ENCODE measurements around the gene UBE2E1. TPM values are rescaled to one million over a fixed set of nuclear protein-coding genes. Genes with fewer than 3 reads are reported as not detected.
A peak's percentile ranks its signal among the peaks of the same experiment; 100 is the strongest.

UBE2E1 gene
- total RNA-seq, 1 experiment from 2014 or later, result 200 TPM

- Histone ChIP-seq H4K20me1 (ENCODE audit: insufficient read depth, low read depth, low read length) (no peaks in the 10 kb centered on the region), H3K9me2 (replicated peaks; ENCODE audit: insufficient read depth, low read length) (no peaks in the 10 kb centered on the region), H2AFZ (ENCODE audit: low read length) (no peak overlapping the region), H3K4me3 (ENCODE audit: low read length) (no peak overlapping the region), H3K9me3 (ENCODE audit: low read length) (no peaks in the 10 kb centered on the region), H3K27me3 (ENCODE audit: low read length) (no peaks in the 10 kb centered on the region), H3K4me2 (ENCODE audit: low read depth, low read length, poor library complexity, severe bottlenecking) (no peak overlapping the region), H3K79me2 (ENCODE audit: low read length) (no peaks in the 10 kb centered on the region), H3K27ac (ENCODE audit: low read length) (no peak overlapping the region), H3K36me3 (ENCODE audit: insufficient read depth, low read length) (no peaks in the 10 kb centered on the region), H3K9ac (ENCODE audit: low read length) (no peak overlapping the region), H3K4me1 (ENCODE audit: low read length) (no peaks in the 10 kb centered on the region)
- DNase-seq, result no peak
These were observed 7.3 kb upstream of the UBE2E1 start for GRCh38 chr3:23798456-23798855.

- Histone ChIP-seq H3K9me2 (replicated peaks; ENCODE audit: insufficient read depth, low read length) (no peaks in the 10 kb centered on the region), H3K36me3 (ENCODE audit: insufficient read depth, low read length) (no peaks in the 10 kb centered on the region), H3K4me3 (ENCODE audit: low read length) (no peak overlapping the region), H2AFZ (ENCODE audit: low read length) (no peak overlapping the region), H3K9ac (ENCODE audit: low read length) (no peak overlapping the region), H4K20me1 (ENCODE audit: insufficient read depth, low read depth, low read length) (no peaks in the 10 kb centered on the region), H3K9me3 (ENCODE audit: low read length) (no peaks in the 10 kb centered on the region), H3K4me2 (ENCODE audit: low read depth, low read length, poor library complexity, severe bottlenecking) (no peak overlapping the region), H3K27me3 (ENCODE audit: low read length) (no peaks in the 10 kb centered on the region), H3K79me2 (ENCODE audit: low read length) (no peaks in the 10 kb centered on the region), H3K27ac (ENCODE audit: low read length) (no peak overlapping the region), H3K4me1 (ENCODE audit: low read length) (no peaks in the 10 kb centered on the region)
- DNase-seq, result no peak
These were observed 6.9 kb upstream of the UBE2E1 start for GRCh38 chr3:23798876-23799275.

GRCh38 chr3:23800731-23801130, 5.0 kb upstream of the UBE2E1 start:
- Histone ChIP-seq H4K20me1 (ENCODE audit: insufficient read depth, low read depth, low read length) (no peaks in the 10 kb centered on the region), H3K9me3 (ENCODE audit: low read length) (no peaks in the 10 kb centered on the region), H3K9me2 (replicated peaks; ENCODE audit: insufficient read depth, low read length) (no peaks in the 10 kb centered on the region), H3K4me2 (ENCODE audit: low read depth, low read length, poor library complexity, severe bottlenecking) (no peak overlapping the region), H3K4me3 (ENCODE audit: low read length) (no peak overlapping the region), H3K27me3 (ENCODE audit: low read length) (no peaks in the 10 kb centered on the region), H3K79me2 (ENCODE audit: low read length) (no peaks in the 10 kb centered on the region), H3K36me3 (ENCODE audit: insufficient read depth, low read length) (no peaks in the 10 kb centered on the region), H2AFZ (ENCODE audit: low read length) (no peak overlapping the region), H3K27ac (ENCODE audit: low read length) (no peak overlapping the region), H3K9ac (ENCODE audit: low read length) (no peak overlapping the region), H3K4me1 (ENCODE audit: low read length) (peaks cover 6% of the 10 kb centered on the region)
- DNase-seq, result peak; percentile 68

GRCh38 chr3:23804441-23805209, 1.1 kb upstream of the UBE2E1 start:
- Histone ChIP-seq H3K4me1 (ENCODE audit: low read length) (peaks cover 29% of the 10 kb centered on the region), H3K79me2 (ENCODE audit: low read length) (peaks cover 35% of the 10 kb centered on the region), H3K4me2 (ENCODE audit: low read depth, low read length, poor library complexity, severe bottlenecking) (peak overlapping the region; percentile 77), H4K20me1 (ENCODE audit: insufficient read depth, low read depth, low read length) (peaks cover 4% of the 10 kb centered on the region; the same call in 1 of the 2 replicates), H3K9me3 (ENCODE audit: low read length) (no peaks in the 10 kb centered on the region), H3K27me3 (ENCODE audit: low read length) (no peaks in the 10 kb centered on the region), H3K27ac (ENCODE audit: low read length) (no peak overlapping the region), H3K9ac (ENCODE audit: low read length) (no peak overlapping the region), H3K9me2 (replicated peaks; ENCODE audit: insufficient read depth, low read length) (no peaks in the 10 kb centered on the region), H2AFZ (ENCODE audit: low read length) (no peak overlapping the region), H3K4me3 (ENCODE audit: low read length) (no peak overlapping the region), H3K36me3 (ENCODE audit: insufficient read depth, low read length) (0 out of 2 replicates have a peak, but pooled peaks cover 3% of the 10 kb centered on the region)
- peak; percentile 40 for DNase-seq

GRCh38 chr3:23805210-23805632, 534 bp upstream of the UBE2E1 start:
- no peaks in the 10 kb centered on the region for H3K9me3 ChIP-seq (ENCODE audit: low read length)
- no peak overlapping the region for H3K27ac ChIP-seq (ENCODE audit: low read length)
- H3K36me3 ChIP-seq (ENCODE audit: insufficient read depth, low read length), result 0 out of 2 replicates have a peak, but pooled peaks cover 3% of the 10 kb centered on the region
- peak overlapping the region; percentile 84 for H3K4me3 ChIP-seq (ENCODE audit: low read length)
- peak; percentile 40 for DNase-seq
- H3K4me1 ChIP-seq (ENCODE audit: low read length), result peaks cover 35% of the 10 kb centered on the region
- peak overlapping the region; percentile 99 for H2AFZ ChIP-seq (ENCODE audit: low read length)
- peak overlapping the region; percentile 92 for H3K9ac ChIP-seq (ENCODE audit: low read length)
- H3K79me2 ChIP-seq (ENCODE audit: low read length), result peaks cover 40% of the 10 kb centered on the region
- H3K4me2 ChIP-seq (ENCODE audit: low read depth, low read length, poor library complexity, severe bottlenecking), result peak overlapping the region; percentile 77
- peaks cover 4% of the 10 kb centered on the region; the same call in 1 of the 2 replicates for H4K20me1 ChIP-seq (ENCODE audit: insufficient read depth, low read depth, low read length)
- H3K9me2 ChIP-seq (replicated peaks; ENCODE audit: insufficient read depth, low read length), result no peaks in the 10 kb centered on the region
- no peaks in the 10 kb centered on the region for H3K27me3 ChIP-seq (ENCODE audit: low read length)

- Histone ChIP-seq H3K4me2 (ENCODE audit: low read depth, low read length, poor library complexity, severe bottlenecking) (peak overlapping the region; percentile 90), H4K20me1 (ENCODE audit: insufficient read depth, low read depth, low read length) (peaks cover 4% of the 10 kb centered on the region; the same call in 1 of the 2 replicates), H3K27me3 (ENCODE audit: low read length) (no peaks in the 10 kb centered on the region), H3K9me3 (ENCODE audit: low read length) (no peaks in the 10 kb centered on the region), H2AFZ (ENCODE audit: low read length) (no peak overlapping the region), H3K9ac (ENCODE audit: low read length) (peak overlapping the region; percentile 92), H3K4me3 (ENCODE audit: low read length) (peak overlapping the region; percentile 84), H3K79me2 (ENCODE audit: low read length) (peaks cover 56% of the 10 kb centered on the region), H3K36me3 (ENCODE audit: insufficient read depth, low read length) (peaks cover 7% of the 10 kb centered on the region; the same call in 1 of the 2 replicates), H3K9me2 (replicated peaks; ENCODE audit: insufficient read depth, low read length) (no peaks in the 10 kb centered on the region), H3K4me1 (ENCODE audit: low read length) (peaks cover 48% of the 10 kb centered on the region), H3K27ac (ENCODE audit: low read length) (peak overlapping the region; percentile 85)
- peak; percentile 57 for DNase-seq
These were observed 1.0 kb downstream of the UBE2E1 start for GRCh38 chr3:23806534-23807423.

- Histone ChIP-seq H4K20me1 (ENCODE audit: insufficient read depth, low read depth, low read length) (peaks cover 4% of the 10 kb centered on the region; the same call in 1 of the 2 replicates), H3K4me3 (ENCODE audit: low read length) (peak overlapping the region; percentile 84), H3K27ac (ENCODE audit: low read length) (peak overlapping the region; percentile 85), H3K4me2 (ENCODE audit: low read depth, low read length, poor library complexity, severe bottlenecking) (peak overlapping the region; percentile 90), H3K4me1 (ENCODE audit: low read length) (peaks cover 55% of the 10 kb centered on the region), H2AFZ (ENCODE audit: low read length) (no peak overlapping the region), H3K9me2 (replicated peaks; ENCODE audit: insufficient read depth, low read length) (no peaks in the 10 kb centered on the region), H3K79me2 (ENCODE audit: low read length) (peaks cover 63% of the 10 kb centered on the region), H3K9ac (ENCODE audit: low read length) (peak overlapping the region; percentile 92), H3K36me3 (ENCODE audit: insufficient read depth, low read length) (peaks cover 14% of the 10 kb centered on the region; the same call in 1 of the 2 replicates), H3K27me3 (ENCODE audit: low read length) (no peaks in the 10 kb centered on the region), H3K9me3 (ENCODE audit: low read length) (no peaks in the 10 kb centered on the region)
- DNase-seq, result peak; percentile 41
These were observed 1.8 kb downstream of the UBE2E1 start for GRCh38 chr3:23807424-23808015.

Measured in Karpas-422 (cell line).